Erythroblast (primary cell): ENCODE measurements around the gene ITPR2.

ENCODE experiments used
- GATA1 ChIP-seq: IDR thresholded peaks from 2 replicates; pipeline ENCODE4 v1.6.1; 2011; ENCODE audit warnings: low read depth, mild to moderate bottlenecking, control low read depth, low read length, moderate library complexity
- POLR2A ChIP-seq: IDR thresholded peaks from 2 replicates; pipeline ENCODE4 v1.6.1; 2011; ENCODE audit warnings: mild to moderate bottlenecking, low read length

GRCh38 chr12:26614011-26614616, 218.9 kb downstream of the ITPR2 start:
- no peak for TF ChIP-seq POLR2A
- TF ChIP-seq GATA1: no peak
